K562 (cell line): ENCODE measurements around the gene CCR7. TPM values are rescaled to one million over a fixed set of nuclear protein-coding genes. Genes with fewer than 3 reads are reported as not detected.

Experiments
- ETV6 ChIP-seq, 3 experiments: fragments of 150-350 bp in 1 of 3; sonication (generic) in 1 of 3; formaldehyde crosslinking in 1 of 3; IDR thresholded peaks; 2 replicates each; pipeline versions ENCODE4 v1.6.1 to v1.8.0; 2014 to 2022; ENCODE audit warnings: borderline replicate concordance in 2 of 3, low read depth in 2 of 3, antibody characterized with exemption in 1 of 3, low read length in 1 of 3, mild to moderate bottlenecking in 1 of 3, missing genetic modification reagents in 1 of 3
- FOS ChIP-seq: IDR thresholded peaks from 3 replicates; pipeline ENCODE4 v1.6.1; 2011; ENCODE audit not compliant: insufficient read length; ENCODE audit errors: extremely low read depth
- KAT8 ChIP-seq: fragments of 450-650 bp; IDR thresholded peaks from 2 replicates; pipeline ENCODE4 v1.6.1; 2016; ENCODE audit warnings: low read depth, mild to moderate bottlenecking
- KDM1A ChIP-seq, 2 experiments: fragments of 450-650 bp; IDR thresholded peaks; 2 replicates each; pipeline ENCODE4 v1.6.1; 2016; ENCODE audit warnings: mild to moderate bottlenecking in 2 of 2
- KLF6 ChIP-seq: fragments of 250-450 bp; sonication (Bioruptor Pico); IDR thresholded peaks from 2 replicates; pipeline ENCODE4 v1.4.0; 2020; ENCODE audit warnings: mild to moderate bottlenecking, moderate library complexity, borderline replicate concordance
- MTA3 ChIP-seq: fragments of 450-650 bp; formaldehyde crosslinking; IDR thresholded peaks from 2 replicates; pipeline ENCODE4 v1.6.1; 2017; ENCODE audit warnings: mild to moderate bottlenecking, borderline replicate concordance
- MYNN ChIP-seq, 2 experiments: sonication (generic); formaldehyde crosslinking in 1 of 2; IDR thresholded peaks; 2 replicates each; pipeline versions ENCODE4 v1.5.0 to v1.6.1; 2016 to 2020; ENCODE audit warnings: antibody characterized with exemption in 1 of 2, missing genetic modification reagents in 1 of 2
- NEUROD1 ChIP-seq: fragments of 150-350 bp; IDR thresholded peaks from 2 replicates; pipeline ENCODE4 v1.6.1; 2014; ENCODE audit warnings: borderline replicate concordance, low read length, low read depth; ENCODE audit not compliant: partially characterized antibody
- NFXL1 ChIP-seq: fragments of 450-650 bp; formaldehyde crosslinking; IDR thresholded peaks from 2 replicates; pipeline ENCODE4 v1.4.0; 2021; ENCODE audit warnings: mild to moderate bottlenecking
- POLR3A ChIP-seq: IDR thresholded peaks from 2 replicates; pipeline ENCODE4 v1.6.1; 2011; ENCODE audit warnings: borderline replicate concordance, mild to moderate bottlenecking, moderate library complexity; ENCODE audit not compliant: insufficient read length, insufficient read depth; ENCODE audit errors: extremely low read depth
- SIX5 ChIP-seq, 2 experiments: IDR thresholded peaks; 2 replicates each; pipeline ENCODE4 v1.6.1; 2011; ENCODE audit warnings: low read length in 2 of 2, borderline replicate concordance in 1 of 2, low read depth in 1 of 2, mild to moderate bottlenecking in 1 of 2, moderate library complexity in 1 of 2; ENCODE audit not compliant: insufficient read depth in 1 of 2
- SMAD1 ChIP-seq: fragments of 150-350 bp; IDR thresholded peaks from 2 replicates; pipeline ENCODE4 v1.6.1; 2014; ENCODE audit warnings: low read length, low read depth; ENCODE audit not compliant: partially characterized antibody
- SMAD4 ChIP-seq: fragments of 250-450 bp; sonication (Bioruptor Pico); conservative IDR thresholded peaks from 2 replicates; pipeline ENCODE4 v1.8.0; 2021; ENCODE audit warnings: inconsistent platforms, mild to moderate bottlenecking, moderate library complexity
- SMARCA4 ChIP-seq: fragments of 450-650 bp; IDR thresholded peaks from 2 replicates; pipeline ENCODE4 v1.6.1; 2016
- SMARCE1 ChIP-seq: fragments of 450-650 bp; IDR thresholded peaks from 2 replicates; pipeline ENCODE4 v1.7.1; 2016; ENCODE audit warnings: mild to moderate bottlenecking
- SMC3 ChIP-seq: conservative IDR thresholded peaks from 2 replicates; pipeline ENCODE4 v1.6.1; 2011; ENCODE audit warnings: low read depth, low read length, improper control_type of control experiment; ENCODE audit not compliant: insufficient read depth
- SRSF1 ChIP-seq: fragments of 200-400 bp; formaldehyde crosslinking; IDR thresholded peaks from 2 replicates; pipeline ENCODE4 v1.6.1; 2017; ENCODE audit warnings: mild to moderate bottlenecking, low read depth, low read length, moderate library complexity
- ZBTB1 ChIP-seq: sonication (generic); formaldehyde crosslinking; IDR thresholded peaks from 2 replicates; pipeline ENCODE4 v1.8.1; 2023; ENCODE audit warnings: missing genetic modification reagents, low read depth, mild to moderate bottlenecking, borderline replicate concordance
- ZNF232 ChIP-seq: sonication (generic); formaldehyde crosslinking; IDR thresholded peaks from 2 replicates; pipeline ENCODE4 v1.8.0; 2022; ENCODE audit warnings: mild to moderate bottlenecking, missing genetic modification reagents
- ZNF274 ChIP-seq: IDR thresholded peaks from 2 replicates; pipeline ENCODE4 v1.6.1; 2011; ENCODE audit warnings: low read depth, mild to moderate bottlenecking, low read length, moderate library complexity, borderline replicate concordance
- ZNF444 ChIP-seq: fragments of 250-450 bp; sonication (Bioruptor Pico); IDR thresholded peaks from 2 replicates; pipeline ENCODE4 v1.4.0; 2020; ENCODE audit warnings: mild to moderate bottlenecking, moderate library complexity
- polyA plus RNA-seq, 8 experiments: library from polyadenylated mRNA; depleted of rRNA in 4 of 8; stranded (reverse) in 5 of 8; unstranded in 3 of 8; fragments of >200 nt; fragmentation: Nextera tagmentation in 2 of 8; fragmentation: Illumina TruSeq in 1 of 8; extraction: Ambion mirVana in 2 of 8; extraction: Trizol in 1 of 8; gene quantifications; 2 replicates each; pipeline versions ENCODE4 v1.2.1 to v1.2.3, GENCODE V29; 2011 to 2014; ENCODE audit warnings: inconsistent platforms in 1 of 8, missing spikeins in 1 of 8
- total RNA-seq, 7 experiments: library from RNA; depleted of rRNA in 6 of 7; stranded (reverse); fragments of >200 nt in 6 of 7; fragmentation: Illumina TruSeq in 2 of 7; extraction: Trizol in 2 of 7; gene quantifications; 2 replicates each; pipeline versions ENCODE4 v1.2.1 to v1.2.3, GENCODE V29; 2011 to 2021; ENCODE audit warnings: low replicate concordance in 1 of 7
- TF ChIP-seq, protein P1 (sequence below): fragments of 250-450 bp; sonication (Bioruptor Pico); IDR thresholded peaks from 2 replicates; pipeline ENCODE4 v1.4.0; 2020; ENCODE audit warnings: borderline replicate concordance
- TF ChIP-seq, protein P2 (sequence below): sonication (generic); IDR thresholded peaks from 2 replicates; pipeline ENCODE4 v1.6.1; 2016
- TF ChIP-seq, protein P3 (sequence below): sonication (generic); formaldehyde crosslinking; IDR thresholded peaks from 2 replicates; pipeline ENCODE4 v1.9.0; 2022; ENCODE audit warnings: mild to moderate bottlenecking, missing genetic modification reagents

Gene CCR7
- total and polyA plus RNA-seq, 9 of the 15 experiments (the other 6 are each of a cell fraction or from before 2014, with no cell fraction given): 0.14 to 1.4 (median 0.56) TPM

DNA sequence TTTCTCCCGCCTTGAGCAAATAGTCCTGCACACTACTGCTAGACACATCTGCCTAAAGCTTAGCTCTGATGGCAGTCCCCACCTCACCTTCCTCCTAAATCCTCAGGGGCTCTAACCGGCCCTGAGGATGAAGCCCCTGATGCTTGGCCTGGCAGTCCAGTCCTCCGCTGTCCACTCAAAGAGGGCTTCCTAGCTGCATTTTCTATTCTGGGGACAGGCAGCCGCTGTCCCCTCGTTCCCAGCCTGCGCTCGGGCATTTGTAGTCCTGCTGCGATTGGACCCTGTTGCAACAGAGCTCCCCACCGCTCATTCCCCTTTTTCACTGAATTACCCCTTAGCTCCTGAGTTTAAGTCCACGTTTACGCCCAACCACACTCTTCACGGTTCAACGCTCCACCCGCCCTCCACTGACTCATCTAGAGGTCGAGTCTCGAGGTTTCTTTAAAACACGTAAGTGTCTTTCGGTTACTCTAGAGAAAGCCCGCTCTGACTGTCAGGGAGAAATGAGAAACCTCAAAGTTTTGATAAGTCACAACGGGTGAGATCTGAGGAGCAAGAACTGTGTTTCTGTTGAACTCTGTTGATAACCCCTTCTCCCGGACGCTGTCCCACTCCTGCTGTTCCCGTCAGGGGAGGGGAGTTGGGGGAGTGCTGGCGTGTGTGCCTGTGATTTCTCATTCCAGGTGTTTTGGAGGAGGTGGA is 4.5 kb downstream of the CCR7 start (continued):
- TF ChIP-seq, protein P1, sequence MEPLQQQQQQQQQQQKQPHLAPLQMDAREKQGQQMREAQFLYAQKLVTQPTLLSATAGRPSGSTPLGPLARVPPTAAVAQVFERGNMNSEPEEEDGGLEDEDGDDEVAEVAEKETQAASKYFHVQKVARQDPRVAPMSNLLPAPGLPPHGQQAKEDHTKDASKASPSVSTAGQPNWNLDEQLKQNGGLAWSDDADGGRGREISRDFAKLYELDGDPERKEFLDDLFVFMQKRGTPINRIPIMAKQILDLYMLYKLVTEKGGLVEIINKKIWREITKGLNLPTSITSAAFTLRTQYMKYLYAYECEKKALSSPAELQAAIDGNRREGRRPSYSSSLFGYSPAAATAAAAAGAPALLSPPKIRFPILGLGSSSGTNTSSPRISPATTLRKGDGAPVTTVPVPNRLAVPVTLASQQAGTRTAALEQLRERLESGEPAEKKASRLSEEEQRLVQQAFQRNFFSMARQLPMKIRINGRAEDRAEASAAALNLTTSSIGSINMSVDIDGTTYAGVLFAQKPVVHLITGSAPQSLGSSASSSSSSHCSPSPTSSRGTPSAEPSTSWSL: no peak
- peak; percentile 23 to 48; a peak in 1 of 4 replicates for TF ChIP-seq KDM1A (IDR thresholded peaks at IDR 0.05)
- TF ChIP-seq POLR3A: no peak
- TF ChIP-seq SMAD4 (CRISPR knock-in tag): no peak
- TF ChIP-seq SRSF1: no peak
- no peak for TF ChIP-seq ZBTB1 (CRISPR knock-in tag)
- no peak for TF ChIP-seq NFXL1 (CRISPR knock-in tag)
- TF ChIP-seq ZNF232: no peak
- peak; percentile 54; the same call in 1 of the 2 replicates for TF ChIP-seq SMARCA4
- TF ChIP-seq KLF6: no peak
- TF ChIP-seq SMAD1: no peak
- TF ChIP-seq KAT8: no peak
- peak; percentile 24 for TF ChIP-seq NEUROD1
- no peak for TF ChIP-seq ETV6 (IDR thresholded peaks at IDR 0.05; ENCODE audit: borderline replicate concordance in 1 of 2, low read depth in 2 of 2, low read length in 1 of 2)
- no peak for TF ChIP-seq ETV6 (CRISPR knock-in tag; IDR thresholded peaks at IDR 0.05; ENCODE audit: borderline replicate concordance)
- TF ChIP-seq SIX5 (IDR thresholded peaks at IDR 0.05; ENCODE audit: borderline replicate concordance in 1 of 2, insufficient read depth in 1 of 2, low read depth in 1 of 2, low read length in 2 of 2): no peak
- TF ChIP-seq MYNN (IDR thresholded peaks at IDR 0.05): no peak
- TF ChIP-seq MYNN (CRISPR knock-in tag; IDR thresholded peaks at IDR 0.05): no peak
- TF ChIP-seq ZNF444 (CRISPR knock-in tag): no peak
- TF ChIP-seq, protein P2, sequence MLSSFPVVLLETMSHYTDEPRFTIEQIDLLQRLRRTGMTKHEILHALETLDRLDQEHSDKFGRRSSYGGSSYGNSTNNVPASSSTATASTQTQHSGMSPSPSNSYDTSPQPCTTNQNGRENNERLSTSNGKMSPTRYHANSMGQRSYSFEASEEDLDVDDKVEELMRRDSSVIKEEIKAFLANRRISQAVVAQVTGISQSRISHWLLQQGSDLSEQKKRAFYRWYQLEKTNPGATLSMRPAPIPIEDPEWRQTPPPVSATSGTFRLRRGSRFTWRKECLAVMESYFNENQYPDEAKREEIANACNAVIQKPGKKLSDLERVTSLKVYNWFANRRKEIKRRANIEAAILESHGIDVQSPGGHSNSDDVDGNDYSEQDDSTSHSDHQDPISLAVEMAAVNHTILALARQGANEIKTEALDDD: no peak
- no peak; the same call in 1 of the 2 replicates for TF ChIP-seq MTA3
- TF ChIP-seq FOS: no peak
- no peak for TF ChIP-seq ZNF274
- TF ChIP-seq SMC3: no peak
- TF ChIP-seq, protein P3, sequence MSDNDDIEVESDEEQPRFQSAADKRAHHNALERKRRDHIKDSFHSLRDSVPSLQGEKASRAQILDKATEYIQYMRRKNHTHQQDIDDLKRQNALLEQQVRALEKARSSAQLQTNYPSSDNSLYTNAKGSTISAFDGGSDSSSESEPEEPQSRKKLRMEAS (CRISPR knock-in tag): no peak
- peak; percentile 77; the same call in 1 of the 2 replicates for TF ChIP-seq SMARCE1
